IMR-90 (cell line): Measurements from ENCODE around the gene PPP2R2D. TPM values are rescaled to one million over a fixed set of nuclear protein-coding genes. Genes with fewer than 3 reads are reported as not detected.

Experiments used
- ATAC-seq: fragments of 200-7000 bp; cut with Tn5 transposase; 2 replicates; pipeline ENCODE4 v1.9.1; 2020; ENCODE audit warnings: low read depth, mild to moderate bottlenecking, moderate library complexity
- BruUV-seq: library from RNA; stranded (reverse); fragments of 400-500 nt; replicated peaks from 2 replicates; lab custom pipeline; 2021; lab: Mats Ljungman, UMichigan
- CTCF ChIA-PET: fragments of 300-600 bp; formaldehyde crosslinking; extraction: SDS; loops from one replicate; lab custom pipeline; 2021; ENCODE audit warnings: antibody characterized with exemption; lab: Yijun Ruan, JAX
- POLR2A ChIA-PET: fragments of 300-600 bp; sonication (Branson Sonifier 250); formaldehyde crosslinking; loops from one replicate; lab custom pipeline; 2022; ENCODE audit warnings: antibody characterized with exemption; ENCODE audit not compliant: unreplicated experiment; lab: Charles Lee
- DNase-seq: peaks from one replicate; pipeline ENCODE4 v3.0.0; 2013
- H2AFZ ChIP-seq: replicated peaks from 2 replicates; pipeline ENCODE3; 2013; ENCODE audit warnings: low read length, mild to moderate bottlenecking; ENCODE audit not compliant: poor library complexity
- H2AK5ac ChIP-seq: 2 replicates; pipeline ENCODE4 v1.6.1; 2013; ENCODE audit warnings: low read depth, low read length, inconsistent platforms
- H2AK9ac ChIP-seq: replicated peaks from 2 replicates; pipeline ENCODE3; 2013; ENCODE audit warnings: mild to moderate bottlenecking, low read depth, low read length, moderate library complexity; ENCODE audit not compliant: poor library complexity
- H2BK120ac ChIP-seq: 2 replicates; pipeline ENCODE4 v1.6.1; 2013; ENCODE audit warnings: low read depth, low read length, inconsistent platforms
- H2BK15ac ChIP-seq: 3 replicates; pipeline ENCODE4 v1.6.1; 2013; ENCODE audit warnings: low read depth, low read length, inconsistent platforms
- H2BK20ac ChIP-seq: 2 replicates; pipeline ENCODE4 v1.6.1; 2013; ENCODE audit warnings: low read depth, mild to moderate bottlenecking, inconsistent platforms, low read length, moderate library complexity
- H2BK5ac ChIP-seq: 2 replicates; pipeline ENCODE4 v1.6.1; 2013; ENCODE audit warnings: mild to moderate bottlenecking, low read depth, low read length, inconsistent platforms; ENCODE audit not compliant: poor library complexity, severe bottlenecking
- H3K14ac ChIP-seq: replicated peaks from 2 replicates; pipeline ENCODE4 v1.6.1; 2013; ENCODE audit warnings: low read depth, low read length, inconsistent platforms
- H3K18ac ChIP-seq: 2 replicates; pipeline ENCODE4 v1.6.1; 2013; ENCODE audit warnings: low read depth, low read length, control low read depth
- H3K23ac ChIP-seq: 2 replicates; pipeline ENCODE4 v1.6.1; 2013; ENCODE audit warnings: low read depth, low read length, inconsistent platforms
- H3K27ac ChIP-seq: 2 replicates; pipeline ENCODE4 v1.5.1; 2013; ENCODE audit warnings: mild to moderate bottlenecking, control low read depth, low read length; ENCODE audit not compliant: insufficient read depth
- H3K27me3 ChIP-seq: 2 replicates; pipeline ENCODE4 v1.6.1; 2013; ENCODE audit warnings: low read length; ENCODE audit not compliant: control insufficient read depth, insufficient read depth
- H3K36me3 ChIP-seq: 2 replicates; pipeline ENCODE4 v1.6.1; 2013; ENCODE audit warnings: low read length, mixed read lengths; ENCODE audit not compliant: control insufficient read depth, insufficient read depth
- H3K4ac ChIP-seq: 2 replicates; pipeline ENCODE4 v1.6.1; 2013; ENCODE audit warnings: low read depth, low read length, inconsistent platforms
- H3K4me1 ChIP-seq: 2 replicates; pipeline ENCODE4 v1.6.1; 2013; ENCODE audit warnings: low read length, mixed read lengths; ENCODE audit not compliant: control insufficient read depth, insufficient read depth
- H3K4me2 ChIP-seq: 2 replicates; pipeline ENCODE4 v1.6.1; 2013; ENCODE audit warnings: low read depth, mild to moderate bottlenecking, control low read depth, low read length, moderate library complexity
- H3K4me3 ChIP-seq: 2 replicates; pipeline ENCODE4 v1.5.1; 2013; ENCODE audit warnings: low read depth, mild to moderate bottlenecking, control low read depth, low read length, moderate library complexity; ENCODE audit not compliant: insufficient read depth
- H3K56ac ChIP-seq: 2 replicates; pipeline ENCODE4 v1.6.1; 2013; ENCODE audit warnings: low read length, inconsistent platforms; ENCODE audit not compliant: insufficient read depth; ENCODE audit errors: extremely low read depth
- H3K79me1 ChIP-seq, 2 experiments: 2 replicates each; pipeline ENCODE4 v1.6.1; 2013; ENCODE audit warnings: low read length in 2 of 2, inconsistent platforms in 1 of 2, low read depth in 1 of 2
- H3K9ac ChIP-seq: 2 replicates; pipeline ENCODE4 v1.6.1; 2013; ENCODE audit warnings: low read depth, low read length, control low read depth
- H3K9me1 ChIP-seq: 2 replicates; pipeline ENCODE4 v1.6.1; 2013; ENCODE audit warnings: low read length, inconsistent platforms; ENCODE audit not compliant: insufficient read depth
- H3K9me3 ChIP-seq: 2 replicates; pipeline ENCODE4 v1.6.1; 2013; ENCODE audit warnings: low read length; ENCODE audit not compliant: control insufficient read depth, insufficient read depth
- H4K20me1 ChIP-seq: 2 replicates; pipeline ENCODE4 v1.6.1; 2013; ENCODE audit warnings: low read length, inconsistent platforms; ENCODE audit not compliant: insufficient read depth
- H4K5ac ChIP-seq: 2 replicates; pipeline ENCODE4 v1.6.1; 2013; ENCODE audit warnings: mild to moderate bottlenecking, low read depth, low read length, control low read depth
- H4K8ac ChIP-seq, 2 experiments: 2 replicates each; pipeline ENCODE4 v1.6.1; 2013; ENCODE audit warnings: low read depth in 2 of 2, low read length in 2 of 2, control low read depth in 1 of 2, inconsistent platforms in 1 of 2
- H4K91ac ChIP-seq: 2 replicates; pipeline ENCODE4 v1.6.1; 2013; ENCODE audit warnings: low read depth, low read length, inconsistent platforms; ENCODE audit not compliant: insufficient read depth
- BHLHE40 ChIP-seq: fragments of 150-350 bp; IDR thresholded peaks from 2 replicates; pipeline ENCODE4 v1.6.1; 2016; ENCODE audit warnings: mild to moderate bottlenecking, low read depth, low read length
- CEBPB ChIP-seq: IDR thresholded peaks from 2 replicates; pipeline ENCODE4 v1.6.1; 2012; ENCODE audit warnings: low read depth, low read length, improper control_type of control experiment
- CHD1 ChIP-seq: IDR thresholded peaks from 2 replicates; pipeline ENCODE4 v1.6.1; 2012; ENCODE audit warnings: low read depth, low read length, improper control_type of control experiment
- CTCF ChIP-seq: conservative IDR thresholded peaks from 2 replicates; pipeline ENCODE4 v1.5.1; 2012; ENCODE audit warnings: mild to moderate bottlenecking, low read depth, low read length, improper control_type of control experiment
- MAFK ChIP-seq: IDR thresholded peaks from 2 replicates; pipeline ENCODE4 v1.6.1; 2012; ENCODE audit warnings: low read depth, low read length, improper control_type of control experiment
- MAZ ChIP-seq: IDR thresholded peaks from 2 replicates; pipeline ENCODE4 v1.6.1; 2012; ENCODE audit warnings: low read depth, mild to moderate bottlenecking, low read length, improper control_type of control experiment, moderate library complexity, borderline replicate concordance
- NFE2L2 ChIP-seq: fragments of 150-350 bp; IDR thresholded peaks from 2 replicates; pipeline ENCODE4 v1.6.1; 2016; ENCODE audit warnings: low read depth, mild to moderate bottlenecking, low read length
- POLR2A ChIP-seq: IDR thresholded peaks from 2 replicates; pipeline ENCODE4 v1.6.1; 2012; ENCODE audit warnings: mild to moderate bottlenecking, low read depth, low read length
- RAD21 ChIP-seq: IDR thresholded peaks from 2 replicates; pipeline ENCODE4 v1.6.1; 2012; ENCODE audit warnings: low read length, improper control_type of control experiment
- RFX5 ChIP-seq: IDR thresholded peaks from 2 replicates; pipeline ENCODE4 v1.8.0; 2012; ENCODE audit warnings: low read depth, mild to moderate bottlenecking, low read length, moderate library complexity
- SMC3 ChIP-seq: fragments of 150-350 bp; IDR thresholded peaks from 2 replicates; pipeline ENCODE4 v1.6.1; 2016; ENCODE audit warnings: low read depth, mild to moderate bottlenecking, antibody characterized with exemption, low read length, moderate library complexity
- USF2 ChIP-seq: fragments of 150-350 bp; IDR thresholded peaks from 2 replicates; pipeline ENCODE4 v1.6.1; 2017; ENCODE audit warnings: mild to moderate bottlenecking, antibody characterized with exemption, low read length, low read depth
- WGBS, 2 experiments: methylation state at CpG; one replicate each; pipeline versions ENCODE4 v1.1.5 to v1.1.7; 2013; ENCODE audit warnings: missing lambda C conversion rate in 2 of 2; ENCODE audit not compliant: insufficient read length in 1 of 2; ENCODE audit errors: extremely low coverage in 2 of 2; 5-methylcytosine and 5-hydroxymethylcytosine counted together
- dilution Hi-C: fragments of 300-500 bp; cut with HindIII; formaldehyde crosslinking; loops from one replicate; pipeline ENCODE4 v1.14.3; 2018; ENCODE audit warnings: low sequenced_read_pairs; ENCODE audit not compliant: unreplicated experiment
- in situ Hi-C: fragments of 300-500 bp; cut with MboI; formaldehyde crosslinking; loops from 3 replicates; pipeline ENCODE4 v1.14.3; 2019; ENCODE audit warnings: low sequenced_read_pairs, inconsistent platforms, mixed read lengths
- intact Hi-C: fragments of 100-400 bp; cut with micrococcal nuclease; formaldehyde crosslinking; loops from 2 replicates; pipeline ENCODE4 v1.10.0; 2022
- polyA plus RNA-seq, 3 experiments: library from polyadenylated mRNA; depleted of rRNA; stranded (reverse); fragments of >200 nt; gene quantifications; 2 replicates each; pipeline ENCODE4 v1.2.3, GENCODE V29; 2012; ENCODE audit warnings: low replicate concordance in 1 of 3
- total RNA-seq: library from RNA; depleted of rRNA; stranded (reverse); fragments of >200 nt; gene quantifications from 2 replicates; pipeline ENCODE4 v1.2.3, GENCODE V29; 2012
- TF ChIP-seq, protein P1 (sequence below): fragments of 150-350 bp; IDR thresholded peaks from 2 replicates; pipeline ENCODE4 v1.6.1; 2016; ENCODE audit warnings: low read depth, mild to moderate bottlenecking, low read length, moderate library complexity, borderline replicate concordance

Gene PPP2R2D
- total and polyA plus RNA-seq, 2 of the 4 experiments (the other 2 are of a cell fraction), result 22.8 to 23.8 TPM

DNA sequence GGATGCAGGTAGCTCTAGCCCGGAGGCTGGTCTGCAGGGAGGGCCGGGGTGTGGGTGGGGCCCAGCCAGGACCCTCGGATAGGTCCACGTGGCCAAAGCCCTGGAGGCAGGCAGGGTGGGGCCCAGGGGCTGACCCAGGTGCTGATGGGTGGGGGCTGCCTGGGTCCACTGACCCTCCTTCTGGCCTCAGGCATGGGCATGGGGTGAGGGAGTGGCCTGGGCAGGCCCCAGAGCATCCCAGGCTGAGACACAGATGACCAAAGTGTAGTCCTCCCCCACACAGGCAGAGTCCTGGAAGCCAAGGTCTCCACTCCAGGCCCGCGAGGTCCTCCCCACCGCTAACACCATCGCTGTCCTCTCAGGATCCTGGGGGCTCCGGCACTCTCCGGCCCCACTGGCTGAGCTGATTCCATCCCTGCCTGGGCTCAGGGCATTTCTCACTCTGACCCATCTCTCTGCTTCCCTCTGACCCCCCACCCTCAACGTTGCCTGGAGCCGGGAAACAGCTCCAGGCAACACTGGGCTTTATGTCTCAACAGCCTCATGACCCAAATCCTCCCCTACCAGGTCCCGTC lies 20.7 kb upstream of the PPP2R2D start:
- H2BK5ac ChIP-seq, result no peak overlapping the region

More for the DNA sequence above, 20.7 kb upstream of the PPP2R2D start:
- no peak for ATAC-seq
- no peak for DNase-seq
- no TSS peak for BruUV-seq
- Histone ChIP-seq H2BK15ac (no peak overlapping the region), H3K9ac (no peak overlapping the region), H2AK9ac (no peak overlapping the region), H3K18ac (no peak overlapping the region), H2BK20ac (no peak overlapping the region), H3K4ac (no peak overlapping the region), H3K4me1 (no peaks in the 10 kb centered on the region), H2BK120ac (no peak overlapping the region), H2AK5ac (no peak overlapping the region), H2AFZ (no peak overlapping the region), H3K56ac (no peak overlapping the region), H4K5ac (no peak overlapping the region), H3K9me3 (no peaks in the 10 kb centered on the region), H3K4me3 (no peak overlapping the region), H3K36me3 (no peaks in the 10 kb centered on the region), H4K91ac (no peak overlapping the region), H4K8ac (no peak overlapping the region), H3K9me1 (peaks cover 5% of the 10 kb centered on the region; the same call in 1 of the 2 replicates), H3K23ac (no peak overlapping the region), H3K79me1 (no peaks in the 10 kb centered on the region), H4K20me1 (no peaks in the 10 kb centered on the region), H3K27me3 (peaks cover 4% of the 10 kb centered on the region; the same call in 1 of the 2 replicates), H3K27ac (no peak overlapping the region), H3K4me2 (no peak overlapping the region), H3K14ac (no peak overlapping the region)
- POLR2A ChIA-PET, result no interaction called here
- TF ChIP-seq RAD21 (no peak), MAZ (no peak), CTCF (no peak), POLR2A (no peak), MAFK (no peak), NFE2L2 (no peak), BHLHE40 (no peak), RFX5 (no peak), CEBPB (no peak), USF2 (no peak), CHD1 (no peak), SMC3 (no peak)
- TF ChIP-seq, protein P1, sequence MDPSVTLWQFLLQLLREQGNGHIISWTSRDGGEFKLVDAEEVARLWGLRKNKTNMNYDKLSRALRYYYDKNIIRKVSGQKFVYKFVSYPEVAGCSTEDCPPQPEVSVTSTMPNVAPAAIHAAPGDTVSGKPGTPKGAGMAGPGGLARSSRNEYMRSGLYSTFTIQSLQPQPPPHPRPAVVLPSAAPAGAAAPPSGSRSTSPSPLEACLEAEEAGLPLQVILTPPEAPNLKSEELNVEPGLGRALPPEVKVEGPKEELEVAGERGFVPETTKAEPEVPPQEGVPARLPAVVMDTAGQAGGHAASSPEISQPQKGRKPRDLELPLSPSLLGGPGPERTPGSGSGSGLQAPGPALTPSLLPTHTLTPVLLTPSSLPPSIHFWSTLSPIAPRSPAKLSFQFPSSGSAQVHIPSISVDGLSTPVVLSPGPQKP, result no peak
- dilution Hi-C loops, result no loop called here
- CTCF ChIA-PET, result no interaction called here
- intact Hi-C loops, result no loop called here
- 65% methylated on average over 4 of the region's 13 CpGs; no CpG with 5 or more reads in 1 of the 2 experiments for WGBS, 2 experiments
- in situ Hi-C loops, result loop anchor here (10.0 kb wide), 1 partner anchor 255 kb away; no protein-coding TSS in a partner anchor
